HG03108 (cell line): Measurements from ENCODE around the gene CLMN.

Source experiments
- ATAC-seq: cut with Tn5 transposase; IDR thresholded peaks from one replicate; pipeline ENCODE4 v1.9.1; 2021; ENCODE audit warnings: moderate library complexity; ENCODE audit not compliant: unreplicated experiment

Gene CLMN

DNA sequence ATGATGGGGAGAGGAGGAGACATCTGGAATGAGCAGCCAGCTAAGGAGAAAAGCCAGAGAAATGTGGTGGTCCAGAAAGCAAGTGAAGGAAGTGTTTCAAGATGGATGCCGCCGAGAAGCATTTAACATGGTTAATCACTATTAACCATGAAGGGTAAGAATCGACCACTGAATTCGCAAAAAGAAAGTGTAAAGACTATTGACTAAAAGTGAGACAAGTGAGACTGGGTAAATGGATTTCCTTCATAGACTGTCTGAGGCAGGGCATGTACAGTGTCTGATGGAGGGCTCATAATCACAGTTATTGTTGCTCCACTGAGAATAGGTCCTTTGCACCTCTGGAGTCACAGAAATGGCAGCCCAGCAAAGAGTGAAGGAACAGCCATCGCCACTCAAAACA, 25.3 kb upstream of the CLMN start:
- ATAC-seq = no peak

DNA sequence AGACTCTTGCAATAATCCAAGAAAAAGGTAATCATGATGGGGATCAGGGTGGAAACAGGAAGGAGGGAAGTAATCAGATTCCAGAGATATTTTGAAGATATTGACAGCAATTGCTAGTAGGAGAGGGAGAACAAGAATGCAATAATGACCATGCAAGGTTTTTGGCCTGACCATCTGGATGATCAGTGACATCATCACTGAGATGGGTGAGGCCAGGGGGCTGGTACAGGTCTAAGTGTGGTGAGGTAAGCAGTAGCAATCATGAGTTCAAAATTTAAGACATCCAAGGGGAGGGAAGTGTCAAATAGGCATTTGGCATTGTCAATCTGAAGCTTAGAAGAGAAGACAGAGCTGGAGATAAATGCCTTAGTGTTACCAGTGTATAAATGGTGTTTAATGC, 24.8 kb upstream of the CLMN start:
- no peak for ATAC-seq

DNA sequence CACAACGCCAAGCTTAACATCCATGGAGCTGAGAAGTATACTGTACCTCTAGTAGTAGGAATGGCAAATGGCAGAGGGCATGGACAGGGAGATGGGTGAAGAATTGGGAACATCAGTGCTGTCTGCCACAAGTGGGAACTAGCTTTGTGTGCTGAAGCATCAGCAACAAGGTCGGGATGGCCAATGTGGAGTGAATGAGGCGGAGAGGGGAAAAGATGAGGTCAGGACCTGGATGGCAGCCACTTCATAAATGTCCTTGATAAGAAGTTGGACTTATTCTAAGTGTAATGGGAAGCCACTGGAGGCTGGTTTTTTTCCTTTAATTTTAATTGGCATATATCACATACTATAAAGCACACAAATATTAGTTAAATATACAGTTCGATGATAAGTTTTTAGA, 21.9 kb upstream of the CLMN start:
- ATAC-seq = no peak

DNA sequence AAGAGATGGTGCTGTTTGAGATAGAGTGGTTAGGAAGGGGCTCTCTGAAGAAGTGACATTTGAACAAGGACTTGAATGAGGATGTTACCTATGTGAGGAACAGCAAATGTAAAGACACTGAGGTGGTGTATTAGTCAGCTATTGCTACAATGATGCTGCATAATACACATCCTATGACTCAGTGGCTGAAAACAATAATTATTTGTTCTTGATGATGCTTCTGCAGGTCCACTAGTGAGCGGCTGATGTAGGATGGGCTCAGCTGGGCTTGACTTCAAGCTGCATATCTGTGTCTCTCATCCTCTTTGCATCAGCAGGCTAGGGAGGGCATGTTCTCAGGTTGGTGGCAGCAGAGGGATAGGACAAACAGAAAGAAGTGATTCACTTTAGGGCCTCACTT, 21.4 kb upstream of the CLMN start:
- ATAC-seq = no peak

DNA sequence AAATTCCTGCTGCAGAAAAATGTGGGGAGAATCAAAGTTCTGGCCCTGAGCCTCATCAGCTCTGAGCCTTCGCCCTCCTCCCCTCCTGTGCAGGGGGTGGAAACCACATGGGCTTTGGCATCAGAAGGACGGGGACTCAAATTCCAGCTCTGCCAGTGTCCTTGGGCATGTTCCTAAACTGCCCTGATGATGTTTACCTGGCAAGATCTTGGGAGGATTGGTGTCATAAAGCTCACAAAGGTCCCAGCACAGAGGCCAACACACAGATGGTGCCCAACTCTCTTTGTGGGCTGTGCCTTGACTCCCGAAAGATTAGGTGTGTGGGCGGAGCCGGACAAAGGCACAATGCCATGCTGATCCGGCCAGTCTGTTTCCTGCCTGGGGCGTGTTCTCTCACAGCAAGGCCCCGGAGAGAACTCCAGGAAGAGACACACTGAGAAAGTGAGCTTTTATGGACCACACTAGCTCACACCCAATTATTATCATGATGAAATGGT, 20.5 kb upstream of the CLMN start:
- ATAC-seq = no peak

DNA sequence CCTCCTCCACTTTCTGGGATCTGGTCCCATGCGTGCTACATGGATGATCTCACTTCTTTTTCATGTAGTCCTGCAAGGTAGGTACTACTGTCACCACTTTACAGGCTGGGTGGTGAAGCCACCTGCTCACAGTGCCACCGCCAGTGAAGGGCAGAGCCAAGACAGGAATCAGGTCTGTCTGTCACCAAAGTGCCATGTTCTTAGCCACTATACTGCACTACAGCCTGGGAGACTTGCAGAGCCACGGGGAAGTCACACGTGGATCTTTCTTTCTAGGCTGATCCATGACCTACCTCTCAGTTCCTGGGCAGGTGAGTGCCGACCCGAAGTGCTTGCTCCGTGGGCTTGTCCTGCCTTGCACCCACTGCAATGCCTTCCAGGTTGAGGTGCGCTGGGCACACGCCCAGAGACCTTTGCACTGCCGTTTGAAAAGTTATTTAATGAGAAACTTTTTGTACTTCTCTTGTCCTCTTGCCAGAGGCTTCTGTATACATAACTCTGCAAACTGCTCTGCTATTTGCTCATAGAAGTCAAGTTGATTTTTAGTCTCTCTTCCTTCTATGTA, 19.7 kb upstream of the CLMN start:
- ATAC-seq = no peak

DNA sequence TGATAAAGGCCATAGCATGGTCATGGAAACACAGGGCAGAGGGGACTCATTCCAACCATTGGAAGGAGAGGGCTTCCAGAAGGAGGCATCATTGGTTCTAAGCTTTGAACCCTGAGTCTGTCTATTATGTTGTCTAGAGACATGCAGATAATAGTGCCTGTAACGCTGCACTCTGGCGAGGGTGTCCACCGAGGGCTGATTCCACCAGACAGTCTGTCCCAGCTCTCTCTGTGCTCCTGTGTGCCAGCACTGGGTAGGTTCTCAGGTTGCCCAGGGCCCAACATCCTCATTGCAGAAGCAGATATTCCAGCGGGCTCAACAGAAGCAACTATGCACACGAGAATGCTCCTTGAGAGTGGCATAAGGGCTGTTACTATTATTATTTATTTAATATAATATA, 18.7 kb upstream of the CLMN start:
- no peak for ATAC-seq

DNA sequence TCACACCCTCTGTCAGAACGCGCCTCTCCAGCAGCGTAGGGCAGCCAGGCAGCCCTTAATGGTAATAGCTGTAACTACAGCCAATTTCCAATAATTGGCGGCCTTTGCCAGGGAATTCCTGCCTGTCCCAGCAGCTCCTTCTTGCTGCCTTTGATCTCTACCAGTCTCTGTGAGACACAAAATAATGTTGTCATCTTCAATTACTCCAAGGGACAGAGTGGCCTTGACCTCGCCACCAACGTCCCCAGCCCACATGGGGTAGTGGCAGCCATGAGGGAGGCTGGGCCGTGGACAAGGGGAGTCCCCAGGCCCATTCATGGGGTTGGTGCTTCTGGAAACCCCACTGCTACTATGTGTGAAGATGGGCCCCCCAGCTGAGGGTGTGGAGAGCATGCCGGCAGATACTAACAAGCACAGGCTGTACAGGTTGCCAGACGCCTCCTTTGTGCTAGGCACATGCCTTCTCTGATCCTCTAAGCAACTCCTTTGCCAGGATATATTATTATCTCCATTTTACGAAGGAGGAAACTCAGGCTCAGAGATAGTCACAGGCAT, 17.4 kb upstream of the CLMN start:
- no peak for ATAC-seq

DNA sequence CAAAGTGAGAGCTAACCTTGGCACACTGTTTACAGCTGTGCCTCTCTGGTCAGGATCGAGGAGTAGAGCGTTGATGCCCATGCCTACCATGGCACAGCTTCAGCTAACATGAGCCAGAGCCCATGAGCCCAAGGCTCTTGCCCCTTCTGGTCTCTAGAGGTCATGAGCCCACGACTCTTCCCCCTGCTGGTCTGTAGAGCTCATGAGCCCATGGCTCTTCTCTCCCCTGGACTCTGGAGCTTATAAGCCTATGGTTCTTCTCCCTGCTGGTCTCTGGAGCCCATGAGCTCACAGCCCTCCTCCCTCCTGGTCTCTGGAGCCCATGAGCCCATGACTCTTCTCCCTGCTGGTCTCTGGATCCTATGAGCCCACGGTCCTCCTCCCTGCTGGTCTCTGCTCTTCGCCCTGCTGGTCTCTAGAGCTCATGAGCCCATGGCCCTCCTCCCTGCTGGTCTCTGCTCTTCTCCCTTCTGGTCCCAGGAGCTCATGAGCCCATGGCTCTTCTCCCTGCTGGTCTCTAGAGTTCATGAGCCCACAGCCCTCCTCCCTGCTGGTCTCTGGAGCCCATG, 16.6 kb upstream of the CLMN start:
- ATAC-seq = no peak

DNA sequence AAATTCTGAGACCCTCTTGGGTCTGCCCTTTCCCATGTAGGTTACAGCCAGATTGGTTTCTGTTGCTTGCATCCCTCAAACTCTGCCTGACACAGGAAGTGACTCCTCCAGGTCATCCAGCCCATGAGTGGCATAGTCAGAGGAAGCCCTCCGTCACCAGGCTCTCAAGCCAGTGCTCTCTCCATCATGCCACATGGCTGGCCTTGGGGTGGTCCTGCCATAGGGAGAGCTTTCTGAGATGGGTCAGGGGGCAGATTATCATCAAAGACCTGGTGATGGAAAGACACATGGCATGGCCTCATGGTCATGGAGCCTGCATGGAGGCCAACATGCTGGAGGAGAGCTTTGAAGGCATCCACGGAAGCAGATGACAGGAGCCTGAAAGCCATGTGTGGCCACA, 15.4 kb upstream of the CLMN start:
- no peak for ATAC-seq

DNA sequence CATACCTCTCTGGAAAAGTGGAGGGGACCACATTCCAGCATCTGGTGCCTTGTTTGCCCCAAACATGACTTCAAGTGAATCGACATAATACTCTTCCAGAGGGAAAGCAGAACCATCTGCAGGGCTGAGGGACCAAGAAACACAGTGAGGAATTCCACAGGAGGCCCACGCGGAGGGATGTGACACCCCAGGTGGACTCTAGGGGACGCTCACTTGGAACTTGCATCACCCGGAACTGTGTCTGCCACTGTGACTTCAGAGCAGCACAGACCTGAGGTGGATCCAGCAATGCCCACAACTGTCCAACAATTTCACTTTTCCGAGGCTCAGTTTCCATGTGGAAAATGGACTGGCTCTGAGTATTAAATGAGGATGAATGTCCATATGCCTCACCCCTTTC, 14.3 kb upstream of the CLMN start:
- no peak for ATAC-seq

DNA sequence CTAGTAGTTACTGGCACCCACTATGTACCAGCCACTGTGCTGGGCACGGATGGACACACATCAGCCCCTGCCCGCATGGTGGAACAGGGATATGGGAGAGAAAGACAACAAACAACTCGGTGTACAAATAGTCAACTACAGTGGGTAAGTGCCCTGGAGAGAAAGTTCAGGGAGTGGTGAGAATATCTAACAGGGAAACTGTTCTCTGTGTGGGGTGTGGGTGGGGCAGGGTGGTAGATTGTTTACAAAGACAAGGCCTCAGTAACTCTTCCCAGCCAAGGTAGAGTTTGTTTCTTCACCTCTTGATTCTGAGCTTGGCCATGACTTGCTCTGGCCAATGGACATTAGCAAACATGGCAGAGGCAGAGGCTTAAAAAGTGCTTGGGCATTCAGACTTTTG, 12.9 kb upstream of the CLMN start:
- no peak for ATAC-seq

DNA sequence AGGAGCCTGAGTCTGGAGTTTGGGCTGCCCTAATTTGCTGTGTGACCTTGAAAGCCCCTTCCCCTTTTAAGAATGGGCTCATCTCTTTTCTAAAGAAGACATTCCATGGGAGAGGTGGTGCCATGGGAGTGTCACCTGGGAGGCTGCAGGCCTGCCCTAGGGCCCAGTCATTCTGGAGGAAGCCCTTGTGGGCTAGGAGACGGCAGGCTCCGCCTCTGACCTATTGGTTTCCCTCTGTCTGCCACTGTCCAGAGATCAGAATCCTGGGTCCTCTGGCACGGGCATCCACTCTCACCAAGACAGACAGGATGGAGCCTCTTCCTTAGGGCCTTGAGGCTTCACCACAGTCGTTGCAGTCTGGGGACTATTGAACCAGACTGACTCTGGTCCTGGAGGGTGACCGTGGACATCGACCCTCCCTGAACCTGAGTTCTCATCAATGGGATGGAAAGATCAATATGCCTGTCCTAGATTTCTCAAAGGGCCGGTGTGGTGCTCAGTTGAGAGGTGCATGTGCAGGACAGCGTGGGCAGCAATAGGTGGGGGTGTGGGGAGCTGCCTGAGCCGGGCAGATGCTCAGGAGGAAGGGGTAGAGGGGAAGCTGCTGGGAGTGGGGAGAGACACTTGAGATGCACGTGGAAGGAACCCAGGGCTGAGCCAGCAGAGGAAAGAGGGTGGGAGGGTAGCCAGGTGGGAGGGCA, 12.2 kb upstream of the CLMN start:
- ATAC-seq = no peak

DNA sequence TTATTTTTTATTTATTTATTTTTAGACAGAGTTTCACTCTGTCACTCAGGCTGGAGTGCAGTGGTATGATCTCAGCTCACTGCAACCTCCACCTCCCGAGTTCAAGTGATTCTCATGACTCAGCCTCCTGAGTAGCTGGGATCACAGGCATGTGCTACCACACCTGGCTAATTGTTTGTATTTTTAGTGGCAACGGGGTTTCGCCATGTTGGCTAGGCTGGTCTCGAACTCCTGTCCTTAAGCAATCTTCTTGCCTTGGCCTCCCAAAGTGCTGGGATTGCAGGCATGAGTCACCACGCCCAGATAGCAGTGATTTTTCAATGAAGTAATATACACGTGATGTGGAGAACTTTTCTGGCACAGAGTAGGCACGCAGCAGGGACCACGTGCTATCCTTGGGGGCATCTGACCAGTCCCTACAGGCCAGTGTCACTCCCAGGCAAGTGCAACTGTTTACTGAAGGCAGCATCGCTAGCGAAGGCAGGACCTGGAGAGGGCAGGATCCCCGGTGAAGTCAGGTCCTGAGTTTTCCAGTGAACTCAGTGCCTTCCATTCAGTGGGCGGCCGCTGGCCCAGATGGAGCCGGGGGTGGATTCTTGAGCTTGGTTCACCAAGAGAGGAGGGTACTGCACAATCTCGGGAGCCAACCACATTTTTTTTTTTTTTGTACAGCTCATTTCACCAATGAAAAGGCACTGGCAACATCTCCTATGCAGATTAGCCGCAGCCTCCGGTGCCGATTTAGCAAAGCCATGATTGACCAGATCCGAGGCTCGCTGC, 11.1 kb upstream of the CLMN start:
- no peak for ATAC-seq

DNA sequence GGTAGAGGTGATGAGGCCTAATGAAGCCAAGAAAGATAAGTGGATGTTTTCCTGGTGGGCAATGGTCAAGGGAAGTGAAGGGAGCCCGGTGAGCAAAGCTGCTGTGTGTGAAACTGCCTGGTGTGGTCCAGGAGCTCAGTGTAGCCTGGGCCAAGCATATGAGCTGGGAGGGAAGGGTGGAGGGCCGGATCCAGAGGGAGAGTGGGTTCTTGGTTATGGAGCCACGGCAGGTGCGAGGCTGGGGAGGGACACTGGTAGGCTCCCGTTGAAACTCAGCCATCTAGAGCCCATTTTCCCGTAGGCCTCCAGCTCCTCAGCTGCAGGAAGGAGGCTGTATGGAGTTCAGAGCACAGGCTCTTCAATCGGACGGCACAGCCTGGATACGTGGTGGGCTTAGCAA, 10.2 kb upstream of the CLMN start:
- ATAC-seq = no peak

DNA sequence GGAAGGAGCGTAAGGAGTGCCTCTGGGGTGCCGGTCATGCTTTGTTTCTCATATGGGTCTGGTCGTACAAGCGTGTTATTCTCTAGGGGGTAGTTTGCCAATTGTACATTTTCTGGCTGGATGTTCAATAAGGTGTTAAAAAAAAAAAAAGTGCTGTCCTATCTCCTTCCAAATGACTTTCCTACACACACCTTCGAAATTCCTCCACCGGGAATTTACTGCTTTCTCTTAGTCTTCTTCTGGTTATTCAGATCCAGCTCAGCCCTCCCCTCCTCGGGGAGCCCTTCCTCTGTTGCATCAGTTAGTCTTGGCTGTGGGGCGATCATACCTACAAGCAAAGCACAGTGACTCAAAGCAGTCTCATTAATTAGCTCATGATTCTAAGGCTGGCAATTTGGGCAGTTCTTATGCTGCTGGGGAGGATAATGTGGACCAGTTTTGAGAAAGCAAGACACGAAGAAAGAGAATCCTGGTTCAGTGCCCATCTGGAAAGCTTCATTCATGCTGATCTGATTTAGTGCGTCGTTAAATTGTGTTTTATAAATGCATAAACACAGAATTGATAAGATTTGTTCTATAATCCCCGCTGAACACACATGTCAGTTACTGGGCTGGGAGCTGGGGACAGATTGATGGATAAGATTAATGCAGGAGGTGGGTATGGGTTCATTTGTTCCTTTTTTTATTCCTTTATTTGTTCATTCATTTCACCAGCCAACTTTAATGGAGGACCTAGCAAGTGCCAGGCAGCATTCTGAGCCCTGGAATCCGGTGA, 9.2 kb upstream of the CLMN start:
- no peak for ATAC-seq

DNA sequence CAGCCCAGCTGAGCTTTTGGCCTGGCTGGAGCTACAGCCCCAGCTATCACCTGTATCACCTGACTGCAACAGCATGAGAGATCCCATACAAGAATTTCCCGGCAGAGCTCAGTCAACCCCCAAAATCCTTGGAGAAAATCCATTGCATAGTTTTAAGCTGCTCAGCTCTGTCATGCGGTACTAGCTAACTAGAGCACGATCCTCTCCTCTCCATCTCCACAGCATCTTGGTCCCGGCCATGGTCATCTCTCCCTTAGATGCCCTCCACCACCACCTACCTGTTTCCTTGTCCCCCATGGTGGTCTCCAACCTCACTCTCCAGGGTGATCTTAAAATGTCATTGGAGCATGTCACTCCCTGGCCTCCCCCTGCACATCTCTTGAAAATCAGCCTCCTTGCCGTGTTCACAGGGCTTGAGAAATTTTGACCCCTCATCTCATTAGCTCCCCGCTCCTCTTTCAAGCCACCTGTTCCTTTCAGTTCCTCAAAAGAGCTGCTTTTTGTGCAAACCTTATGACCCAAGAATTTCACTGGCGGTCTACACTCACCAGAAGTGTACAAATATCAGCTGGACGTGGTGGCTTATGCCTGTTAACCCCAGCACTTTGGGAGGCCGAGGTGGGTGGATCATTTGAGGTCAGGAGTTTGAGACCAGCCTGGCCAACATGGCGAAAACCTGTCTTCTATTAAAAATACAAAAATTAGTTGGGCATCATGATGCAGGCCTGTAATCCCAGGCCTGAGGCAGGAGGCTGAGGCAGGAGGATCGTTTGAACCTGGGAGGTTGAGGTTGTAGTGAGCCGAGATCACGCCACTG, 8.1 kb upstream of the CLMN start:
- ATAC-seq = peak; percentile 95

DNA sequence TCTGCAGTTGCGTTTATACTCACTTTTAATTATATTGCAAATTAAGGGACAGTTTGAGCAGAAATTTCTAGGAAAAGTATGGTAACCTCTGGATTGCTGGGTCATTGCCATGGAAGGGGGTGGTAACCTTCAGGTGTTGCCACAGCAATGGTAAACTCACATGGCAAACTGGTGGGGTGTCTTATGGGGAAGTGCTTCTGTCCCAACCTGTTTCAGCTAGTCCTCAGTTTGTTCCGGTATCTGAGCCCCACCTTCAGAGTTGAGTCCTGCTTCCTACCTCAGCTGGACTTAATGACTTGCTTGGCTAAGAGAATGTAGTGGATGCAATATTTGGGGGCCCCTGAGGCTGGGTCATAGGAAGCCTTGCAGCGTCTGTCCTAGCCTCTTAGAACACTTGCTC, 7.3 kb upstream of the CLMN start:
- no peak for ATAC-seq

DNA sequence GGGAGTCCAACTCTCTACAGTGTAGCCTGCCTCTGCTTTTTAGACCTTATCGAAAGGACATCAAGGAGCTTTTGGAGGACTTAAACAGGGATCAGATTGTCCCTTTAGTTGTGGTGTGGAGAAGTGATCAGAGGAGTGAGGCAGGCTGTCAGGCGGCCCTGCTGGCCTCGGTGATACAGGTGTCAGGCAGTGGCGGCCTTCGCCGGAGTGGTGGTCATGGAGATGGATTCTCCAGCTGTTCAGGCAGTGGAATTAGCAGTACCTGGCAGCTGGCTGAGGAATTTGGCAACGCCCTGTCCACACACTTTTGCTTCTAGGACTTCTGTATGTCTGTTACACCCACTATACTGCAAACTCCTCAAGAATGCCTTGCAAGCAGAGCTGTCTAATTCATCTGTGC, 4.2 kb upstream of the CLMN start:
- no peak for ATAC-seq

DNA sequence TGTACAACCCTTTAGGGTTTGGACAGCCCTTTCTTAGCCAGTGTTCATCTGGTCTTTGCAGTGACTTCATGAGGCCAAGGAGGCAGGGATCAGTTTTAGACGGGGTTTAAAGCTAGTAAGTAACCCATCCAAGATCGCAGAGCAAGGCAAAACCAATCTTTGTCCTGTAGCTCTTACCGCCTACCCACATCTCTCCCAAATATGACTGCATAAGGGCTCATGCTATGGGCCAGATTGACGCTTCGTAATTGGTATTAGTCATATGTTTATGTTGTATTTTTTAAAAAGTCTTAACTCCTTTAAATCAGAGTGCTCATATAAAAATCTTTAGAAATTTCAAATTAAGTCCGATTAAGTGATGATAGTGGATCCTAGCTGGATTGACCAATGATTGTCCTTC, 3.7 kb upstream of the CLMN start:
- ATAC-seq = no peak
